Neural cell (in vitro differentiated cells): Measurements from ENCODE around the gene HSPBAP1. TPM values are rescaled to one million over a fixed set of nuclear protein-coding genes. Genes with fewer than 3 reads are reported as not detected.
A peak's percentile ranks its signal among the peaks of the same experiment; 100 is the strongest.

ENCODE experiments used
- H2AFZ ChIP-seq: fragments of 200-600, 300-800 bp; sonication (generic), shearing (Covaris generic); 2 replicates; pipeline ENCODE4 v1.6.0; 2014; ENCODE audit warnings: low read depth, mild to moderate bottlenecking, antibody characterized with exemption, low read length, moderate library complexity
- H3F3A ChIP-seq: fragments of 200-600 bp; shearing (Covaris generic); 2 replicates; pipeline ENCODE4 v1.6.1; 2016; ENCODE audit warnings: mild to moderate bottlenecking, moderate library complexity, mixed read lengths, antibody characterized with exemption, low read length; ENCODE audit not compliant: insufficient read depth, poor library complexity, severe bottlenecking
- H3K27ac ChIP-seq: fragments of 200-600, 300-800 bp; sonication (generic), shearing (Covaris generic); 2 replicates; pipeline ENCODE4 v1.5.1; 2014; ENCODE audit warnings: mild to moderate bottlenecking, low read length, moderate library complexity
- H3K27me3 ChIP-seq: fragments of 300-800, 200-600 bp; sonication (generic), shearing (Covaris generic); 2 replicates; pipeline ENCODE4 v1.6.0; 2014; ENCODE audit warnings: mild to moderate bottlenecking, low read depth, low read length, moderate library complexity; ENCODE audit not compliant: insufficient read depth
- H3K36me3 ChIP-seq: fragments of 300-800, 200-600 bp; sonication (generic), shearing (Covaris generic); 2 replicates; pipeline ENCODE4 v1.5.1; 2014; ENCODE audit warnings: mild to moderate bottlenecking, antibody characterized with exemption, low read length, moderate library complexity; ENCODE audit not compliant: insufficient read depth
- H3K4me2 ChIP-seq: fragments of 300-800, 200-600 bp; sonication (generic), shearing (Covaris generic); 2 replicates; pipeline ENCODE4 v1.6.0; 2014; ENCODE audit warnings: mild to moderate bottlenecking, low read length
- H3K4me3 ChIP-seq: fragments of 300-800, 200-600 bp; sonication (generic), shearing (Covaris generic); 2 replicates; pipeline ENCODE4 v1.5.1; 2014; ENCODE audit warnings: mild to moderate bottlenecking, low read length, moderate library complexity
- H3K79me2 ChIP-seq: fragments of 200-600 bp; shearing (Covaris generic); replicated peaks from 2 replicates; pipeline ENCODE4 v1.6.0; 2014; ENCODE audit warnings: mild to moderate bottlenecking, low read length, moderate library complexity; ENCODE audit not compliant: insufficient read depth
- H3K9ac ChIP-seq: fragments of 300-800, 200-600 bp; sonication (generic), shearing (Covaris generic); 2 replicates; pipeline ENCODE4 v1.6.1; 2016; ENCODE audit warnings: mild to moderate bottlenecking, low read length, mixed read lengths
- H3K9me2 ChIP-seq: fragments of 200-600 bp; shearing (Covaris generic); 2 replicates; pipeline ENCODE4 v1.6.1; 2016; ENCODE audit warnings: mild to moderate bottlenecking, low read length, mixed read lengths; ENCODE audit not compliant: insufficient read depth
- H3K9me3 ChIP-seq: fragments of 200-600, 300-800 bp; sonication (generic), shearing (Covaris generic); 2 replicates; pipeline ENCODE4 v1.6.1; 2016; ENCODE audit warnings: mild to moderate bottlenecking, mixed run types, low read length, moderate library complexity, mixed read lengths
- H4K20me1 ChIP-seq: fragments of 200-600 bp; shearing (Covaris generic); 2 replicates; pipeline ENCODE4 v1.6.1; 2016; ENCODE audit warnings: mild to moderate bottlenecking, mixed run types; ENCODE audit not compliant: insufficient read depth
- EP300 ChIP-seq: fragments of 450-650 bp; conservative IDR thresholded peaks from 2 replicates; pipeline ENCODE4 v1.6.1; 2014; ENCODE audit warnings: antibody characterized with exemption, mild to moderate bottlenecking, moderate library complexity; ENCODE audit not compliant: poor library complexity, severe bottlenecking
- EZH2 ChIP-seq: fragments of 200-600, 300-800 bp; shearing (Covaris generic), sonication (generic); IDR thresholded peaks from 2 replicates; pipeline ENCODE4 v1.6.1; 2014; ENCODE audit warnings: antibody characterized with exemption, low read length, borderline replicate concordance, mild to moderate bottlenecking; ENCODE audit not compliant: insufficient read depth, poor library complexity, severe bottlenecking
- MXI1 ChIP-seq: fragments of 450-650 bp; conservative IDR thresholded peaks from 2 replicates; pipeline ENCODE4 v1.6.1; 2014; ENCODE audit warnings: antibody characterized with exemption, mild to moderate bottlenecking; ENCODE audit not compliant: poor library complexity, severe bottlenecking
- POLR2AphosphoS5 ChIP-seq: IDR thresholded peaks from 2 replicates; pipeline ENCODE4 v1.6.1; 2012
- RAD21 ChIP-seq: fragments of 450-650 bp; conservative IDR thresholded peaks from 2 replicates; pipeline ENCODE4 v1.6.1; 2014; ENCODE audit warnings: antibody characterized with exemption, mild to moderate bottlenecking, moderate library complexity
- SMC3 ChIP-seq: fragments of 450-650 bp; conservative IDR thresholded peaks from 2 replicates; pipeline ENCODE4 v1.6.1; 2014; ENCODE audit warnings: antibody characterized with exemption, mild to moderate bottlenecking, moderate library complexity; ENCODE audit not compliant: poor library complexity
- TAF1 ChIP-seq: IDR thresholded peaks from 2 replicates; pipeline ENCODE4 v1.6.1; 2012; ENCODE audit warnings: low read depth
- polyA plus RNA-seq: library from polyadenylated mRNA; depleted of rRNA; stranded (reverse); fragments of >200 nt; gene quantifications from 2 replicates; pipeline ENCODE4 v1.2.3, GENCODE V29; 2014
- TF ChIP-seq, protein P1 (sequence below): fragments of 450-650 bp; IDR thresholded peaks from 2 replicates; pipeline ENCODE4 v1.5.1; 2014; ENCODE audit warnings: antibody characterized with exemption, mild to moderate bottlenecking, moderate library complexity; ENCODE audit not compliant: poor library complexity, severe bottlenecking
- TF ChIP-seq, protein P2 (sequence below): IDR thresholded peaks from 2 replicates; pipeline ENCODE4 v1.6.1; 2012; ENCODE audit warnings: borderline replicate concordance

Gene HSPBAP1
- polyA plus RNA-seq, 1 donor from 2014 or later = 8.6 TPM

DNA sequence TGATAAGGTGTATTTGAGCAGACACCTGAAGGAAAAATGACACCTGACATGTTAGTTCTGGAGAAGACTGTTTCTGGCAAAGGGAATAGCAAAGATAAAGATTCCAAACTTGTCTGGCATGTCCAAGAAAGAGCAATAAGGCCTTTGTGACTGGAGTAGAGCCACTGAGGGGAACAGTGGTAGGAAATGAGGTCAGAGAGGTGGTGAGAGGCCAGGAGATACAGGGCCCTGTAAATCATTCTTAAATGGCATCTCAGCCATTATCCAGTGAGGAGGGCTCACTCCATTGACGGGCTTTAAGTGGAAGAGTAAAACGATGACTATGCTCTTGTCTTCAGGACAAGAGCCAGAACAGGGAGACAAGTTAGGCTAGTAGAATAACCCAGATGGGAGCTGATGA is 5.7 kb upstream of the HSPBAP1 start:
- no peak overlapping the region for H2AFZ ChIP-seq
- TF ChIP-seq RAD21 (no peak), MXI1 (no peak), EP300 (no peak), EZH2 (no peak), TAF1 (no peak), SMC3 (no peak), POLR2AphosphoS5 (no peak)
- TF ChIP-seq, protein P1, sequence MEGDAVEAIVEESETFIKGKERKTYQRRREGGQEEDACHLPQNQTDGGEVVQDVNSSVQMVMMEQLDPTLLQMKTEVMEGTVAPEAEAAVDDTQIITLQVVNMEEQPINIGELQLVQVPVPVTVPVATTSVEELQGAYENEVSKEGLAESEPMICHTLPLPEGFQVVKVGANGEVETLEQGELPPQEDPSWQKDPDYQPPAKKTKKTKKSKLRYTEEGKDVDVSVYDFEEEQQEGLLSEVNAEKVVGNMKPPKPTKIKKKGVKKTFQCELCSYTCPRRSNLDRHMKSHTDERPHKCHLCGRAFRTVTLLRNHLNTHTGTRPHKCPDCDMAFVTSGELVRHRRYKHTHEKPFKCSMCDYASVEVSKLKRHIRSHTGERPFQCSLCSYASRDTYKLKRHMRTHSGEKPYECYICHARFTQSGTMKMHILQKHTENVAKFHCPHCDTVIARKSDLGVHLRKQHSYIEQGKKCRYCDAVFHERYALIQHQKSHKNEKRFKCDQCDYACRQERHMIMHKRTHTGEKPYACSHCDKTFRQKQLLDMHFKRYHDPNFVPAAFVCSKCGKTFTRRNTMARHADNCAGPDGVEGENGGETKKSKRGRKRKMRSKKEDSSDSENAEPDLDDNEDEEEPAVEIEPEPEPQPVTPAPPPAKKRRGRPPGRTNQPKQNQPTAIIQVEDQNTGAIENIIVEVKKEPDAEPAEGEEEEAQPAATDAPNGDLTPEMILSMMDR = no peak
- TF ChIP-seq, protein P2, sequence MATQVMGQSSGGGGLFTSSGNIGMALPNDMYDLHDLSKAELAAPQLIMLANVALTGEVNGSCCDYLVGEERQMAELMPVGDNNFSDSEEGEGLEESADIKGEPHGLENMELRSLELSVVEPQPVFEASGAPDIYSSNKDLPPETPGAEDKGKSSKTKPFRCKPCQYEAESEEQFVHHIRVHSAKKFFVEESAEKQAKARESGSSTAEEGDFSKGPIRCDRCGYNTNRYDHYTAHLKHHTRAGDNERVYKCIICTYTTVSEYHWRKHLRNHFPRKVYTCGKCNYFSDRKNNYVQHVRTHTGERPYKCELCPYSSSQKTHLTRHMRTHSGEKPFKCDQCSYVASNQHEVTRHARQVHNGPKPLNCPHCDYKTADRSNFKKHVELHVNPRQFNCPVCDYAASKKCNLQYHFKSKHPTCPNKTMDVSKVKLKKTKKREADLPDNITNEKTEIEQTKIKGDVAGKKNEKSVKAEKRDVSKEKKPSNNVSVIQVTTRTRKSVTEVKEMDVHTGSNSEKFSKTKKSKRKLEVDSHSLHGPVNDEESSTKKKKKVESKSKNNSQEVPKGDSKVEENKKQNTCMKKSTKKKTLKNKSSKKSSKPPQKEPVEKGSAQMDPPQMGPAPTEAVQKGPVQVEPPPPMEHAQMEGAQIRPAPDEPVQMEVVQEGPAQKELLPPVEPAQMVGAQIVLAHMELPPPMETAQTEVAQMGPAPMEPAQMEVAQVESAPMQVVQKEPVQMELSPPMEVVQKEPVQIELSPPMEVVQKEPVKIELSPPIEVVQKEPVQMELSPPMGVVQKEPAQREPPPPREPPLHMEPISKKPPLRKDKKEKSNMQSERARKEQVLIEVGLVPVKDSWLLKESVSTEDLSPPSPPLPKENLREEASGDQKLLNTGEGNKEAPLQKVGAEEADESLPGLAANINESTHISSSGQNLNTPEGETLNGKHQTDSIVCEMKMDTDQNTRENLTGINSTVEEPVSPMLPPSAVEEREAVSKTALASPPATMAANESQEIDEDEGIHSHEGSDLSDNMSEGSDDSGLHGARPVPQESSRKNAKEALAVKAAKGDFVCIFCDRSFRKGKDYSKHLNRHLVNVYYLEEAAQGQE = no peak

DNA sequence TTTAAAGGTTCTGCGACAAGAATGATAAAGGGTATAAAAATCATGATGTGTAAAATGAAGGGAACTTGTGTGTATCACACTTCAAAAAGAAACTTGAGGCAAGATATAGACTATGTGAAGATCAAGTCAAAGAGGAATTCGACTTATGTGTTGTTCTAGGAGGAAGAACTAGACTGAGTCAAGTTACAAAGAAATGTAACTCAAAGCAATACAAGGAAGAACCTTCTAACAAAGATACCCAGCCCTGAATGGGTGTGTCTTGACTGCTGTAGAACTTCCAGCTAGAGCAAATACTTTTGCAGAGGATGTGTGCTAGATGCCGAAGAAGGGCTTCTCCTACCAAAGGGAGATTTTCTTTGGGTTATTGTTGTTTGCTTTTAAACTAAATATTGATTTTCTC is 3.7 kb upstream of the HSPBAP1 start:
- Histone ChIP-seq H4K20me1 (no peaks in the 10 kb centered on the region), H3K9ac (no peak overlapping the region), H3K4me3 (peak overlapping the region; percentile 77), H2AFZ (no peak overlapping the region), H3K4me2 (no peak overlapping the region), H3F3A (no peaks in the 10 kb centered on the region), H3K79me2 (peaks cover 15% of the 10 kb centered on the region), H3K36me3 (no peaks in the 10 kb centered on the region), H3K9me3 (no peaks in the 10 kb centered on the region), H3K9me2 (no peaks in the 10 kb centered on the region), H3K27ac (no peak overlapping the region), H3K27me3 (no peaks in the 10 kb centered on the region)
- TF ChIP-seq MXI1 (no peak), EP300 (no peak), EZH2 (no peak), TAF1 (no peak), SMC3 (no peak), POLR2AphosphoS5 (no peak), RAD21 (no peak)
- TF ChIP-seq, protein P1 = no peak
- TF ChIP-seq, protein P2 = no peak

More for the DNA sequence above, 5.7 kb upstream of the HSPBAP1 start:
- Histone ChIP-seq H3K36me3 (no peaks in the 10 kb centered on the region), H3K27ac (no peak overlapping the region), H3K9me3 (no peaks in the 10 kb centered on the region), H3K4me2 (no peak overlapping the region), H4K20me1 (no peaks in the 10 kb centered on the region), H3K27me3 (no peaks in the 10 kb centered on the region), H3K79me2 (peaks cover 15% of the 10 kb centered on the region), H3K4me3 (no peak overlapping the region), H3K9ac (no peak overlapping the region), H3K9me2 (no peaks in the 10 kb centered on the region), H3F3A (no peaks in the 10 kb centered on the region)
